HepG2 (cell line): ENCODE data around the gene DCST2. TPM values are rescaled to one million over a fixed set of nuclear protein-coding genes. Genes with fewer than 3 reads are reported as not detected.
A peak's percentile ranks its signal among the peaks of the same experiment; 100 is the strongest.

Experiments used
- EP300 ChIP-seq, 3 experiments: sonication (generic) in 1 of 3; formaldehyde crosslinking in 1 of 3; IDR thresholded peaks; 2 replicates each; pipeline versions ENCODE4 v1.5.1 to v1.6.1; 2011 to 2020; ENCODE audit warnings: low read depth in 2 of 3, low read length in 2 of 3, borderline replicate concordance in 1 of 3, improper control_type of control experiment in 1 of 3, mild to moderate bottlenecking in 1 of 3, missing genetic modification reagents in 1 of 3, moderate library complexity in 1 of 3
- PAXIP1 ChIP-seq: sonication (generic); formaldehyde crosslinking; conservative IDR thresholded peaks from 2 replicates; pipeline ENCODE4 v1.4.0; 2020; ENCODE audit warnings: mild to moderate bottlenecking, missing genetic modification reagents, moderate library complexity
- TIGD3 ChIP-seq: sonication (generic); formaldehyde crosslinking; IDR thresholded peaks from 2 replicates; pipeline ENCODE4 v1.5.1; 2020; ENCODE audit warnings: mild to moderate bottlenecking, missing genetic modification reagents, borderline replicate concordance
- YEATS4 ChIP-seq: sonication (generic); formaldehyde crosslinking; IDR thresholded peaks from 2 replicates; pipeline ENCODE4 v1.4.0; 2020; ENCODE audit warnings: missing genetic modification reagents, borderline replicate concordance
- ZBTB38 ChIP-seq: sonication (generic); formaldehyde crosslinking; IDR thresholded peaks from 2 replicates; pipeline ENCODE4 v1.5.1; 2020; ENCODE audit warnings: mild to moderate bottlenecking, missing genetic modification reagents
- ZFP41 ChIP-seq: sonication (generic); formaldehyde crosslinking; IDR thresholded peaks from 2 replicates; pipeline ENCODE4 v1.4.0; 2020; ENCODE audit warnings: mild to moderate bottlenecking, missing genetic modification reagents, borderline replicate concordance
- ZNF143 ChIP-seq: sonication (generic); formaldehyde crosslinking; IDR thresholded peaks from 2 replicates; pipeline ENCODE4 v1.4.0; 2020; ENCODE audit warnings: missing genetic modification reagents
- ZNF350 ChIP-seq: sonication (generic); formaldehyde crosslinking; IDR thresholded peaks from 2 replicates; pipeline ENCODE4 v1.4.0; 2020; ENCODE audit warnings: mild to moderate bottlenecking, low read depth, missing genetic modification reagents, borderline replicate concordance
- ZNF460 ChIP-seq: sonication (generic); formaldehyde crosslinking; IDR thresholded peaks from 2 replicates; pipeline ENCODE4 v1.5.1; 2020; ENCODE audit warnings: missing genetic modification reagents, mild to moderate bottlenecking, borderline replicate concordance
- ZNF619 ChIP-seq: sonication (generic); formaldehyde crosslinking; IDR thresholded peaks from 2 replicates; pipeline ENCODE4 v1.4.0; 2020; ENCODE audit warnings: mild to moderate bottlenecking, missing genetic modification reagents
- ZNF781 ChIP-seq: sonication (generic); formaldehyde crosslinking; IDR thresholded peaks from 2 replicates; pipeline ENCODE4 v1.5.1; 2020; ENCODE audit warnings: borderline replicate concordance, mild to moderate bottlenecking, missing genetic modification reagents; ENCODE audit errors: not compliant biosample characterization
- ZZZ3 ChIP-seq: sonication (generic); formaldehyde crosslinking; IDR thresholded peaks from 2 replicates; pipeline ENCODE4 v1.4.0; 2020; ENCODE audit warnings: missing genetic modification reagents, mild to moderate bottlenecking, borderline replicate concordance
- polyA plus RNA-seq, 8 experiments: library from polyadenylated mRNA; depleted of rRNA in 3 of 8; stranded (reverse) in 7 of 8; unstranded in 1 of 8; fragments of >200 nt; fragmentation: Illumina TruSeq in 4 of 8; extraction: Trizol in 4 of 8; gene quantifications; 2 replicates each; pipeline versions ENCODE4 v1.2.1 to v1.2.3, GENCODE V29; 2011 to 2016; ENCODE audit warnings: low read depth in 4 of 8, missing spikeins in 1 of 8, mixed read lengths in 1 of 8; ENCODE audit not compliant: insufficient read depth in 1 of 8
- total RNA-seq, 5 experiments: library from RNA; depleted of rRNA; stranded (reverse); fragments of >200 nt; fragmentation: Illumina TruSeq; extraction: Trizol; gene quantifications; 2 replicates each; pipeline ENCODE4 v1.2.3, GENCODE V29; 2016; ENCODE audit warnings: low read depth in 1 of 5

The DCST2 gene
- total and polyA plus RNA-seq, 2 of the 13 experiments (the other 11 are each of a cell fraction or from before 2014, with no cell fraction given): 0.74 TPM; not detected in 1

- TF ChIP-seq ZFP41 (CRISPR knock-in tag): peak; percentile 26; the same call in 1 of the 2 replicates
- no peak for TF ChIP-seq ZNF350 (CRISPR knock-in tag)
- 0 out of 2 replicates have a peak, but pooled peaks have one; percentile 44 for TF ChIP-seq ZNF619 (CRISPR knock-in tag)
- no peak for TF ChIP-seq TIGD3 (CRISPR knock-in tag)
- TF ChIP-seq ZBTB38 (CRISPR knock-in tag): peak; percentile 57; the same call in 1 of the 2 replicates
- 0 out of 2 replicates have a peak, but pooled peaks have one; percentile 2 for TF ChIP-seq PAXIP1 (CRISPR knock-in tag)
- no peak for TF ChIP-seq ZNF143 (CRISPR knock-in tag)
- TF ChIP-seq YEATS4 (CRISPR knock-in tag): 0 out of 2 replicates have a peak, but pooled peaks have one; percentile 6
- no peak for TF ChIP-seq ZZZ3 (CRISPR knock-in tag)
- TF ChIP-seq ZNF460 (CRISPR knock-in tag): 0 out of 2 replicates have a peak, but pooled peaks have one; percentile 18
- peak; percentile 13 for TF ChIP-seq ZNF781
- no peak for TF ChIP-seq EP300 (IDR thresholded peaks at IDR 0.05; ENCODE audit: low read depth in 2 of 2, low read length in 2 of 2)
- no peak for TF ChIP-seq EP300 (CRISPR knock-in tag; IDR thresholded peaks at IDR 0.05; ENCODE audit: borderline replicate concordance)
Measured at GRCh38 chr1:154971341-154971998, 62.1 kb downstream of the DCST2 start (continued).
